ENCODE data around the gene PCNX1.

PCNX1 gene

GRCh38 chr14:71060274-71060673, 153.0 kb downstream of the PCNX1 start:
- TF ChIP-seq REST (IDR thresholded peaks at IDR 0.05; ENCODE audit: insufficient read depth in 1 of 2, low read depth in 2 of 2, low read length in 2 of 2) (no peak), POLR2AphosphoS5 (IDR thresholded peaks at IDR 0.05; ENCODE audit: low read depth, low read length) (no peak), TAF1 (IDR thresholded peaks at IDR 0.05; ENCODE audit: borderline replicate concordance, insufficient read depth, low read length) (no peak), FOXP2 (optimal IDR thresholded peaks at IDR 0.05; ENCODE audit: borderline replicate concordance, extremely low read depth, extremely low read length, insufficient read depth) (no peak), SIN3A (IDR thresholded peaks at IDR 0.05; ENCODE audit: borderline replicate concordance, insufficient read depth, low read length) (no peak)

- TF ChIP-seq POLR2AphosphoS5 (IDR thresholded peaks at IDR 0.05; ENCODE audit: low read depth, low read length) = no peak
- TF ChIP-seq FOXP2 (optimal IDR thresholded peaks at IDR 0.05; ENCODE audit: borderline replicate concordance, extremely low read depth, extremely low read length, insufficient read depth) = no peak
- no peak for TF ChIP-seq REST (IDR thresholded peaks at IDR 0.05; ENCODE audit: insufficient read depth in 1 of 2, low read depth in 2 of 2, low read length in 2 of 2)
- TF ChIP-seq TAF1 (IDR thresholded peaks at IDR 0.05; ENCODE audit: borderline replicate concordance, insufficient read depth, low read length) = no peak
- no peak for TF ChIP-seq SIN3A (IDR thresholded peaks at IDR 0.05; ENCODE audit: borderline replicate concordance, insufficient read depth, low read length)
Observed at GRCh38 chr14:71060825-71061455, 153.7 kb downstream of the PCNX1 start.

GRCh38 chr14:71061458-71061857, 154.2 kb downstream of the PCNX1 start:
- TF ChIP-seq SIN3A (IDR thresholded peaks at IDR 0.05; ENCODE audit: borderline replicate concordance, insufficient read depth, low read length) = no peak
- no peak for TF ChIP-seq TAF1 (IDR thresholded peaks at IDR 0.05; ENCODE audit: borderline replicate concordance, insufficient read depth, low read length)
- TF ChIP-seq FOXP2 (optimal IDR thresholded peaks at IDR 0.05; ENCODE audit: borderline replicate concordance, extremely low read depth, extremely low read length, insufficient read depth) = no peak
- TF ChIP-seq REST (IDR thresholded peaks at IDR 0.05; ENCODE audit: insufficient read depth in 1 of 2, low read depth in 2 of 2, low read length in 2 of 2) = no peak
- no peak for TF ChIP-seq POLR2AphosphoS5 (IDR thresholded peaks at IDR 0.05; ENCODE audit: low read depth, low read length)

- TF ChIP-seq SIN3A (IDR thresholded peaks at IDR 0.05; ENCODE audit: borderline replicate concordance, insufficient read depth, low read length) = no peak
- TF ChIP-seq TAF1 (IDR thresholded peaks at IDR 0.05; ENCODE audit: borderline replicate concordance, insufficient read depth, low read length) = no peak
- no peak for TF ChIP-seq FOXP2 (optimal IDR thresholded peaks at IDR 0.05; ENCODE audit: borderline replicate concordance, extremely low read depth, extremely low read length, insufficient read depth)
- no peak for TF ChIP-seq REST (IDR thresholded peaks at IDR 0.05; ENCODE audit: insufficient read depth in 1 of 2, low read depth in 2 of 2, low read length in 2 of 2)
- TF ChIP-seq POLR2AphosphoS5 (IDR thresholded peaks at IDR 0.05; ENCODE audit: low read depth, low read length) = no peak
Observed at GRCh38 chr14:71062581-71063303, 155.5 kb downstream of the PCNX1 start.

All from PFSK-1 (cell line).